ENCODE measurements around the gene CLDND1. TPM values are rescaled to one million over a fixed set of nuclear protein-coding genes. Genes with fewer than 3 reads are reported as not detected.

CLDND1 gene
- total RNA-seq, 1 experiment from 2014 or later: 77.3 TPM

DNA sequence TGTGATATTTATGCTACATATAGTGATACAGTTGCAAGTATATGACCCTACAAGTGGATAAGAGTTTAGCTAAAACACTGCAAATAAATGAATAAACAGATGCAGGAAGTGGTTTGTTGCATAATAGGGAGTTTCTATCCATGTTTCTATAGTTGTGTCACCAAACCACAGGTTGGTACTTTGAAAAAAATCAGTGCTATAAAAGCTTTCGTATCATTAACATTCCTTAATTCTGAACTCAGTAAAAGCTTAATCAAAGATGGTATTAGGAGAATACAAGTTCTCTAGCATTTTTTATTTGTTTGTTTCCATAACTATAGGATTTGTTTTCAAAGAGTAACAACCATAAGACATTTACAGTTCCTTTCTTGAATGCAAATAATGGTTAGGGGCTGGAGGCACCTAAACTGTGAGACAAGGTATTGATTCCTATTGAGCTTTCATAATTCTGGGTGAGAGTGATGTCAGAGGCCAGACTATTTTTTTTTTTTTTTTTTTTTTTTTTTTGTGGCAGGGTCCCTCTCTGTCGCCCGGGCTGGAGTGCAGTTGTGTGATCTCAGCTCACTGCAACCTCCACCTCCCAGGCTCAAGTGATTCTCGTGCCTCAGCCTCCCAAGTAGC lies 41.1 kb upstream of the CLDND1 start:
- in situ Hi-C loops (cut with HindIII; ENCODE audit: low pct_unique_long_range_greater_than_20kb, low sequenced_read_pairs) (no loop called here), intact Hi-C loops (cut with micrococcal nuclease; ENCODE audit: unreplicated experiment) (no loop called here)
- Histone ChIP-seq H3K4me3 (ENCODE audit: low read depth in 2 of 2, low read length in 2 of 2) (no peak overlapping the region), H3K9me3 (ENCODE audit: control insufficient read depth, insufficient read depth, low read depth, low read length) (no peaks in the 10 kb centered on the region), H3K27ac (ENCODE audit: low read length) (no peak overlapping the region), H3K4me1 (ENCODE audit: control insufficient read depth, insufficient read depth, low read length) (no peaks in the 10 kb centered on the region), H3K36me3 (ENCODE audit: control insufficient read depth, insufficient read depth, low read length) (no peaks in the 10 kb centered on the region), H3K27me3 (ENCODE audit: control insufficient read depth, insufficient read depth, low read length) (peaks cover 4% of the 10 kb centered on the region; the same call in 1 of the 2 replicates)
- POLR2A ChIA-PET: interaction anchor here (0.6 kb wide), 1 partner anchor 267 kb away, joined by 3 read pairs; no protein-coding TSS in a partner anchor
- CTCF ChIA-PET: no interaction called here
- TF ChIP-seq, protein P1, sequence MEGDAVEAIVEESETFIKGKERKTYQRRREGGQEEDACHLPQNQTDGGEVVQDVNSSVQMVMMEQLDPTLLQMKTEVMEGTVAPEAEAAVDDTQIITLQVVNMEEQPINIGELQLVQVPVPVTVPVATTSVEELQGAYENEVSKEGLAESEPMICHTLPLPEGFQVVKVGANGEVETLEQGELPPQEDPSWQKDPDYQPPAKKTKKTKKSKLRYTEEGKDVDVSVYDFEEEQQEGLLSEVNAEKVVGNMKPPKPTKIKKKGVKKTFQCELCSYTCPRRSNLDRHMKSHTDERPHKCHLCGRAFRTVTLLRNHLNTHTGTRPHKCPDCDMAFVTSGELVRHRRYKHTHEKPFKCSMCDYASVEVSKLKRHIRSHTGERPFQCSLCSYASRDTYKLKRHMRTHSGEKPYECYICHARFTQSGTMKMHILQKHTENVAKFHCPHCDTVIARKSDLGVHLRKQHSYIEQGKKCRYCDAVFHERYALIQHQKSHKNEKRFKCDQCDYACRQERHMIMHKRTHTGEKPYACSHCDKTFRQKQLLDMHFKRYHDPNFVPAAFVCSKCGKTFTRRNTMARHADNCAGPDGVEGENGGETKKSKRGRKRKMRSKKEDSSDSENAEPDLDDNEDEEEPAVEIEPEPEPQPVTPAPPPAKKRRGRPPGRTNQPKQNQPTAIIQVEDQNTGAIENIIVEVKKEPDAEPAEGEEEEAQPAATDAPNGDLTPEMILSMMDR (IDR thresholded peaks at IDR 0.05): no peak
- TF ChIP-seq, protein P2, sequence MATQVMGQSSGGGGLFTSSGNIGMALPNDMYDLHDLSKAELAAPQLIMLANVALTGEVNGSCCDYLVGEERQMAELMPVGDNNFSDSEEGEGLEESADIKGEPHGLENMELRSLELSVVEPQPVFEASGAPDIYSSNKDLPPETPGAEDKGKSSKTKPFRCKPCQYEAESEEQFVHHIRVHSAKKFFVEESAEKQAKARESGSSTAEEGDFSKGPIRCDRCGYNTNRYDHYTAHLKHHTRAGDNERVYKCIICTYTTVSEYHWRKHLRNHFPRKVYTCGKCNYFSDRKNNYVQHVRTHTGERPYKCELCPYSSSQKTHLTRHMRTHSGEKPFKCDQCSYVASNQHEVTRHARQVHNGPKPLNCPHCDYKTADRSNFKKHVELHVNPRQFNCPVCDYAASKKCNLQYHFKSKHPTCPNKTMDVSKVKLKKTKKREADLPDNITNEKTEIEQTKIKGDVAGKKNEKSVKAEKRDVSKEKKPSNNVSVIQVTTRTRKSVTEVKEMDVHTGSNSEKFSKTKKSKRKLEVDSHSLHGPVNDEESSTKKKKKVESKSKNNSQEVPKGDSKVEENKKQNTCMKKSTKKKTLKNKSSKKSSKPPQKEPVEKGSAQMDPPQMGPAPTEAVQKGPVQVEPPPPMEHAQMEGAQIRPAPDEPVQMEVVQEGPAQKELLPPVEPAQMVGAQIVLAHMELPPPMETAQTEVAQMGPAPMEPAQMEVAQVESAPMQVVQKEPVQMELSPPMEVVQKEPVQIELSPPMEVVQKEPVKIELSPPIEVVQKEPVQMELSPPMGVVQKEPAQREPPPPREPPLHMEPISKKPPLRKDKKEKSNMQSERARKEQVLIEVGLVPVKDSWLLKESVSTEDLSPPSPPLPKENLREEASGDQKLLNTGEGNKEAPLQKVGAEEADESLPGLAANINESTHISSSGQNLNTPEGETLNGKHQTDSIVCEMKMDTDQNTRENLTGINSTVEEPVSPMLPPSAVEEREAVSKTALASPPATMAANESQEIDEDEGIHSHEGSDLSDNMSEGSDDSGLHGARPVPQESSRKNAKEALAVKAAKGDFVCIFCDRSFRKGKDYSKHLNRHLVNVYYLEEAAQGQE (IDR thresholded peaks at IDR 0.05; ENCODE audit: insufficient read depth in 1 of 2, low read depth in 2 of 2, low read length in 1 of 2): no peak
- TF ChIP-seq SIN3A (IDR thresholded peaks at IDR 0.05; ENCODE audit: borderline replicate concordance, insufficient read depth, low read depth, low read length): no peak
- TF ChIP-seq TCF7L2 (IDR thresholded peaks at IDR 0.05; ENCODE audit: low read depth, low read length): no peak
- TF ChIP-seq POLR2AphosphoS5 (IDR thresholded peaks at IDR 0.05; ENCODE audit: low read depth, low read length): no peak
- peak; percentile 17 for DNase-seq (ENCODE audit: low read depth, low spot score)
- BruUV-seq (replicated peaks): no TSS peak
- ATAC-seq: no peak

- ATAC-seq (no peak), DNase-seq (ENCODE audit: low read depth, low spot score) (no peak)
- TF ChIP-seq SIN3A (IDR thresholded peaks at IDR 0.05; ENCODE audit: borderline replicate concordance, insufficient read depth, low read depth, low read length): no peak
- no peak for TF ChIP-seq TCF7L2 (IDR thresholded peaks at IDR 0.05; ENCODE audit: low read depth, low read length)
- no peak for TF ChIP-seq POLR2AphosphoS5 (IDR thresholded peaks at IDR 0.05; ENCODE audit: low read depth, low read length)
- TF ChIP-seq, protein P2 (IDR thresholded peaks at IDR 0.05; ENCODE audit: insufficient read depth in 1 of 2, low read depth in 2 of 2, low read length in 1 of 2): no peak
- TF ChIP-seq, protein P1 (IDR thresholded peaks at IDR 0.05): no peak
- H3K27ac ChIP-seq (ENCODE audit: low read length): no peak overlapping the region
- intact Hi-C loops (cut with micrococcal nuclease; ENCODE audit: unreplicated experiment) (no loop called here), in situ Hi-C loops (cut with HindIII; ENCODE audit: low pct_unique_long_range_greater_than_20kb, low sequenced_read_pairs) (no loop called here)
- ChIA-PET CTCF (no interaction called here), POLR2A (no interaction called here)
- H3K9me3 ChIP-seq (ENCODE audit: control insufficient read depth, insufficient read depth, low read depth, low read length): no peaks in the 10 kb centered on the region
- no peak overlapping the region for H3K4me3 ChIP-seq (ENCODE audit: low read depth in 2 of 2, low read length in 2 of 2)
- H3K27me3 ChIP-seq (ENCODE audit: control insufficient read depth, insufficient read depth, low read length): peaks cover 7% of the 10 kb centered on the region; the same call in 1 of the 2 replicates
- H3K4me1 ChIP-seq (ENCODE audit: control insufficient read depth, insufficient read depth, low read length): no peaks in the 10 kb centered on the region
- no peaks in the 10 kb centered on the region for H3K36me3 ChIP-seq (ENCODE audit: control insufficient read depth, insufficient read depth, low read length)
- no TSS peak for BruUV-seq (replicated peaks)
These were observed 39.2 kb upstream of the CLDND1 start for GRCh38 chr3:98561727-98562521.

All from Panc1 (cell line).